CD1c-positive myeloid dendritic cell (primary cell): ENCODE results near the gene RNF213.

Experiments
- DNase-seq: peaks from one replicate; pipeline ENCODE4 v3.0.0-alpha.2; 2016; ENCODE audit errors: extremely low spot score

RNF213 gene

DNA sequence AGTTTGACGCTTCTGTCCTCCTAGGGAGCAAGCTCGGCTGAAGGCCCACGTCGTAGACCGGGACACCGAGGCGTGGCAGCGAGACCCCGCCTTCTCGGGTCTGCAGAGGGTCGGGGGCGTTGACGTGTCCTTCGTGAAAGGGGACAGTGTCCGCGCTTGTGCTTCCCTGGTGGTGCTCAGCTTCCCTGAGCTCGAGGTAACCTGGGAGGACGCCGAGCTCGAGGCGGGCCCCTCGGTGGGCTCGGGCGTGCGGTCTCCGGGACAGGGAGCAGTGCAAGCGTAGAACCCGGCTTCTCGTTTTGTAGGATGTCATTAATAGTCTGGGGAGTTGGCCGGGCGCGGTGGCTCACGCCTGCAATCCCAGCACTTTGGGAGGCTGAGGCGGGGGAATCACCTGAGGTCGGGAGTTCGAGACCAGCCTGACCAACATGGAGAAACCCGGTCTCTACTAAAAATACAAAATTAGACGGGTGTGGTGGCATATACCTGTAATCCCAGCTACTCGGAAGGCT is 155.0 kb downstream of the RNF213 start:
- DNase-seq = no peak

DNA sequence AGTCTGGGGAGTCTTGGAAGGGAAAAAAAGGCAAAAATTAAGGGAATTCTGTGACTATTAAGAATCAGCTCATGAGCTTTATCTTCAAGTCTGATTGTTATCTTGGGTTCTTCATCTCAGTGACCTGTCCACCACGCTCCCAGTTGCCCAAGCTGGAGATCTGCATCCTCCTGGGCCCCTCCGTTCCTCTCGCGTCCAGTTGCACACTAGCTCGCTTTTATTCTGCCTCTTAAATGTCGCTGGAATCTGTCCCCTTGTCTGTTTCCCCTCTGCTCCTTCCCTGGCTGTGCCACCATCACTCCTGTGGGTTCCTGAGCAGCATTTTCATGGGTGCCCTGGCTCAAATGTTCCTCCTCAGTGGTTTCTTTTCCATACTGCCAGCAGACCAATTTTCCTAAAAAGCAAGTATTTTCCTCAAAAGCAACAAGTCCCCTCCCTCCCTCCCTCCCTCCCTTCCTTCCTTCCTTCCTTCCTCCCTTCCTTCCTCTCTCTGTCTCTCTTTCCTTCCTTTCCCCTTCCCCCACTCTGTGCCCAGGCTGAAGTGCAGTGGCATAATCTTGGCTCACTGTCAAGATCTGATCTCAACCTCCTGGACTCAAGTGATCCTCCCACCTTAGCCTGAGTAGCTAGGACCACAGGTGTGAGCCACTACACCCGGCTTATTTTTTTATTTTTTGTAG is 155.7 kb downstream of the RNF213 start:
- no peak for DNase-seq

DNA sequence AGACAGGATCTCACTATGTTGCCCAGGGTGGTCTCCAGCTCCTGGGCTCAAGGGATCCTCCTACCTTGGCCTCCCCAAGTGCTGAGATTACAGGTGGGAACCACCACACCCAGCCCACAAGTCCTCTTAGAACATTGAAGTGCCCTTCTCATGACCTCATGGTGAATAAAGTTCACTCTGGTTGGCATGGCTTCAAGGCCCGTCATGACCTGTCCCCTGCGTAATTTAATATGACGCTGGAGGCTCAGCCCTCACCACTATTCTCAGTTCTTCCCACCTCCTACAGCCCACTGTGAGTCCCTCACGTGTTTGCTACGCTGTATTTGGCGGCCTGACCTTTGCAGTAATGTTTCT is 156.3 kb downstream of the RNF213 start:
- DNase-seq = no peak

DNA sequence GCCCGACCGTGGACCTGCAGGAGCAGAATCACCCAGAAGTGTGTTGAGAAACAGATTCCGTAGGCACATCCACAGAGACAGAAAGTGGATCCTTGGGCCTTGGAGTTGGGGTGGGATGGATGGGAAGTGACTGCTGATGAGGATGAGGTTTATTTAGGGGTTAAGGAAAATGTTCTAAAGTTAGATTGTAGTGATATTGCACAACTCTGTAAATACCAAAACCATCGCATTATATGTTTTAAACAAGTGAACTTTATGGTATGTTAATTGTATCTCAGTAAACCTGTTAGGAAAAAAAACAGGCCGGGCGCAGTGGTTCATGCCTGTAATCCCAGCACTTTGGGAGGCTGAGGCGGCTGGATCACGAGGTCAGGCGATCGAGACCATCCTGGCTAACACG is 157.9 kb downstream of the RNF213 start:
- DNase-seq = no peak

DNA sequence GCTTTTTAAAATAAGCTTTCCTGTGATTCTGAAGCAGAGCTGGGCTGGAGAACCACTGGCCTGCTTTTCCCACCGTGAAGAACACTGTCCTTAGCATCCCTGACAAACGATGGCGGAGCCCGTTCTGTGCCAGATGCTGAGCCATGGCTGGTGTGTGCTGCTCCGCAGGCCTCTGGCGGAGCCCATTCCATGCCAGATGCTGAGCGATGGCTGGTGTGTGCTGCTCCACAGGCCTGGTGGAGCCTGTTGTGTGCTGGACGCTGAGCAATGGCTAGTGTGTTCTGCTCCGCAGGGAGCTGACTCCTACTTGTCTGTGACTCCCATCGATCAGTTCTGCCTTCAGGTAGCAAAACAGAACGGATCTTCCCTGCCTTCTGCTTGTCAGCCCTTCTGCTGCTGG is 158.6 kb downstream of the RNF213 start:
- DNase-seq = no peak

DNA sequence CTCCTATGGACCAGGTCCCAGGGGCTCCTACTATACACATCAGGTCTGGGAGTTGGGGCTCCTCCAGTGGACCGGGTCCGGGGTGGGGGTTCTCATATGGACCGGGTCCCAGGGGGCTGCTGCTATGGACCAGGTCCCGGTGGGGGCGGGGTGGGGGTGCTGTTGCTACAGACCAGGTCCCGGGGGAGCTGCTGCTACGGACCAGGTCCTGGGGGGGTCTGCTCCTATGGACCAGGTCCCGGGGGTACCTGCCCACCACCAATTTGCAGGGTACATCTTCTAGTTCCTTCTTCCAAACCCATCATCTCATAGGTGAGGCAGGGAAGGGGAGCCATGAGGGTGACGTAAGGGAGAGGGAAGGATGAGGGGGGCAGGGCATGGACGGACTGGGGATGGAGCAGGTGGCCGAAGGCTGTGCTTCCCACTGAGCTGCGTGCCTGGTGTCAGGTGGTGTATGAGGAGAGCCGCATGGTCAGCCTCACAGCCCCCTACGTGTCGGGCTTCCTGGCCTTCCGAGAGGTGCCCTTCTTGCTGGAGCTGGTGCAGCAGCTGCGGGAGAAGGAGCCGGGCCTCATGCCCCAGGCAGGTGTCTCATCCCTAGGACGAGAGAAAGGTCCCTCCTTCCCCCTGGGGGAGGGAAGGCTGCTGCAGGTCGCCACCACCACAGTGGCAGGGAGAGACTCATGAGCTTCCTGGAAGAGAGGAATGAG is 160.9 kb downstream of the RNF213 start:
- DNase-seq = no peak

DNA sequence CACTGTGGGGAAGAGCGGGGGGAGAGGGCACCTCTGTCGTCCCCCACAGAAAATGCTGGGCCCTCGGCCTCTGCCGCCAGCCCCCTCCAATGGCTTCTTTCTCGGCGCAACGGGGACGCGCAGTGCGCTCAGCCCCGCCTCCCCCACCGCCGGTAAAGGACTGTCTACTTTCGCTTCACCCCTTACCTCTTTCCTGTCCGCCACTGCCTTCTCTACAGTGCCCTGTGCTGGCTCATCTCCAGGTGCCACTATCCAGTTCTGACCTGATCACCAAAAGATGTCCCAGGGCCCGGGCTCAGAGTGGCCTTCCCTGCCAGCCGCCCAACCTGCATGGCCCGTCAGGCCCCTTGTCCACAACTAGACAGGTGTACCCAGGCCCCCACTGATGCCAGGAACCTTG is 161.6 kb downstream of the RNF213 start:
- no peak for DNase-seq

DNA sequence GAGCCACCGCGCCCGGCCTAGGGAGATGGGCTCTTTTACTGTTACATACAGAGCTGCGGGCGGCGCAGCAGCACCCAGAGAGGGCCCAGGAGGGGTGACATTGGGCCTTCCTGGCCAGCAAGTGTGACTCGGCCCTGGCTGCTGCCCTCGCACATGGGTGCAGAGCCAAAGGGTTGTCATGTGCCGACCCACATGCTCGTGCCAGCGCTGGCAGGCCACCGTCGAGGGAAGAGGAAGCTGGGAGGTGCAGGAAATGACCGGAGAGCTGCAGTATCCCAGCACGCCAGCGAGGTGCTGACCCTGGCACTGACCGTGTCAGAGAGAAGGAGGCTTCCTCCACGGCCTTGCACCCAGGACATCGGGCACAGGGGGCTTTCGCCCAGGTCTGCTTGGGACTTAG is 162.3 kb downstream of the RNF213 start:
- peak; percentile 30 for DNase-seq

DNA sequence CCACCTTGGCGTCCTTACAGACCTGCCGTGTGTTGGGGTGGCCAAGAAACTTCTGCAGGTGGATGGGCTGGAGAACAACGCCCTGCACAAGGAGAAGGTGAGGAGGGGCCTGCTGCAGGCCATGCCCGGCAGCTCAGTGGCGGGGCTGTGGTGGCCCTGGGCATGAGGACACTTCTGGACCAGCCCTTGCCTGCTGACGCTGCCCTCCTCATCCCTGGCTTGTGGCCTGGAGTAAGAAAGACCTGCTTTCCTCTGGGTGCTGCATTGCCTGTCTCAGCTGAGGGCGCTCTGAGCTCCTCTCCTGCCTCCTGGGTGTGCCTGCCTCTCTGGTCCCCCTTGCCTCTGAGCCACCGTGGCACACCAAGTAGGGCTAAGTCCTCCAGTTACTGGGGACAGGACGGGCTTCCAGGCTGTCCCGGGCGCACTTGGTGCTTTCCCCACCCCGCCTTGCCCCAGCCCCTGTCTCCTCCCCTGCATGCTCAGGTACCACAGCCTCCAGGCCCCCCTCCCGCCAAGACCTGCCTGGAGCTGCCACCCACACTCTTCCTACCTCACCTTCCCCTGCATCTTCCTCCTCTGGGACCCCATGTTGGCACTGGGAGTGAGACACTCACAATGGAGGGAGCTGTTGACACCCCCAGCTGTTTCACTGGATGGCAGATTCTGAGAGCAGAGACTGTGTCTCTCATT is 163.0 kb downstream of the RNF213 start:
- no peak for DNase-seq

DNA sequence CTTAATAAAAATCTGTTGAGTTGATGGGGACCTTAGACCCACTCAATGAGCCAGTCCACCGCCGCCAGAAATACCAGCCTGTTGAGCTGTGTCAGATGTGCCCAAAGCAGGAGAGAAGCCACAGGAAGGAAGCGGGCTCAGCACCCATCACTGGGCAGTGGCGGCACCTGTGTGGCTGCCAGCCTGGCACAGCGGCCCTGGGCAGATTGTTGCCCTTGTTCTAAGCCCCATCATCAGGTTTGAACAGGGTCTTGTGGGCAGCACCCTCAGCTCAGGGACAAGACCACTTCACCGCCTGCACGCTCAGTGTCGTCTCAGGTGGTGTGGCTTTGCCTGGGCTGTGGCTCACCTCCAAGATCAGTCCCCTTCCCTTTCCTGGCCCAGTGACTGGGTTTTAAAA is 163.6 kb downstream of the RNF213 start:
- no peak for DNase-seq

DNA sequence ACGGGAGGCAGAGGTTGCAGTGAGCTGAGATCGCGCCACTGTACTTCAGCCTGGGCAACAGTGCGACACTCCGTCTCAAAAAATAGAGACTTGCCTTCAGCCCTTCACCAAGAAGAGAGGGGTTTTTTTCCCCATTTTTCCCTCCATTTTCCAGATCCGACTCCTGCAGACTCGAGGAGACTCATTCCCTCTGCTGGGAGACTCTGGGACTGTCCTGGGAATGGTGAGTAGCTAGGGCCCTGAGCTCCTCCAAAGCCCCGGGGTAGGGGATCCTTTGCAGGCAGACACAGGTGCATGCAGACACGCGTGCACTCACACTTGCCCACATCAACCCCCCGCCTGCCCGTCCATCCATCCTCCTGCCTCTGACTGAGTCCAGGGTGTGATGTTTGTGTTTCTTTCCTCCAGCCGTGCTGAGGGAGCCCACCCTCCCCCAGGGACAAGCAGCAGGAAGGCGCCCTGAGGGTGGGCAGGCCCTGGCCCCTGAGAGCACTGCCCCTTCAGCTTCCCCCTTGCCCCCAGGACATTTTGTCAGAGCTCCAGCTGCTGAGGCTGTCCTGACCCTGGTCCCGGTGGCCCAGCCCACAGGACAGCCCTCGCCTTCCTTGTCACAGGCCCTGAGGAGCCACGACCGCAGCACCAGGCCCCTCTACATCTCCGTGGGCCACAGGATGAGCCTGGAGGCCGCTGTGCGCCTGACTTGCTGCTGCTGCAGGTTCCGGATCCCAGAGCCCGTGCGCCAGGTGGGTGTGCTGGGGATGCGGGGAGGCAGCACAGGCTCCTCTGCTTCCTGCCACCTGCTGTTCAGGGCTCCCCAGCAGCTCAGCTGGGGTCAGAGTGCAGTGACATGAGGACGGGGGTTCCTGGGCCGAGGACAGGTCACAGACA is 164.5 kb downstream of the RNF213 start:
- no peak for DNase-seq

DNA sequence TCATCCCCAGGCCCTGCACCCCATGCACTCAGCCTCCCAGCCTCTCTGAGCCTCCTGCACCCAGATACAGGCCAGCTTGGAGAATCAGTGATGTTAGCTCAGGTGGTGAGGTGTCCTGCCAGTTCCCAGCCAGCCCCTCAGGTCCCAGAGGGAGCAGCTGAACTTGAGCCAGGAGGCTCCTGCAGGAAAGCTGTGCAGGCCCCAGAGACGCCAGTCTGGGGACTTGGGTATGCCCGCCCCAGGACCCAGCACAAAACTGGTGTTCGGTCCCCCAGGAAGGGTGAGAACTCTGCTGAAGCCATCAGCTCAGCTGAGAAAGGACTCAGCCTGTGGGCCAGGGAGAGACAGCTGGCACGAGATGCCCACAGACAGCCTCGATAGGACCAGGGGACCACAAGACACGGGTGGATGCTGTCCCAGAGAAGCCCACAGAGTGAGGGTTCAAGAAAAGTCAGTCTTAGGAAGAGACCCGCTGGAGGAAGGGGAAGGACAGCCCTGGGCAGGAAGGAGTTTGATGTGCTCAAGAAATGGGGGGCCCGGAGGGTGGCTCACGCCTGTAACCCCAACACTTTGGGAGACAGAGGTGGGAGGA is 165.3 kb downstream of the RNF213 start:
- no peak for DNase-seq

DNA sequence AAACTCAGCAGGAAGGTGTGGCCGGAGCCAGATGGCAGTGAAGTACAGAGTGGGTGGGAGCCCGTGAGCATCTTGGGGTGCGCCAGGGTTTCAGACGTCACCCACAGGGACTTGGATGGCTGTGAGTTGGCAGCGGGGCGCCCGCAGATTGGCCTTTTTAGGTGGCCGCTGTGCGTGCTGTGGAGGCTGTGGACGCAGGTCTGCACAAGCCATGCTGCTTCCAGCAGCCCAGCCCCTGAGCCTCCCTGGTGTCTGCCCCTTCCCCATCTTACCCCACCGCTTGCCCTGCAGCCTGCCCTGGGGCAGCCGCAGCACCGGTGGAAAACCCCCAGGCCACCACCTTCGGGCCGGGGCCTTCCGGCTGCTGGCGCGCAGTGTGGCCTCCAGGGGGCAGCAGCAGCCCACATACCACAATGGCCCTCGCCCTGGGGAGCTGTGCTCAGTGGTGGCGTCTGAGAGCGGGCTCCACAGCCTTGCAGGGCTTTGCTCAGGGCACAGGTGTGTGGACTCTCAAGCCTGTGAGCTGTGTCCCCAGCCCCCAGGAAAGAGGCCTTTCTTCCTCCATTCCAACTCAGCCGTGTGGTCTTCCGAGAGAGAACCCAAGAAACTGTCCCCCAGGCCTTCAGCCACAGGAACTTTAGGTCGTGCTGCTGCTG is 166.1 kb downstream of the RNF213 start:
- DNase-seq = peak; percentile 82

DNA sequence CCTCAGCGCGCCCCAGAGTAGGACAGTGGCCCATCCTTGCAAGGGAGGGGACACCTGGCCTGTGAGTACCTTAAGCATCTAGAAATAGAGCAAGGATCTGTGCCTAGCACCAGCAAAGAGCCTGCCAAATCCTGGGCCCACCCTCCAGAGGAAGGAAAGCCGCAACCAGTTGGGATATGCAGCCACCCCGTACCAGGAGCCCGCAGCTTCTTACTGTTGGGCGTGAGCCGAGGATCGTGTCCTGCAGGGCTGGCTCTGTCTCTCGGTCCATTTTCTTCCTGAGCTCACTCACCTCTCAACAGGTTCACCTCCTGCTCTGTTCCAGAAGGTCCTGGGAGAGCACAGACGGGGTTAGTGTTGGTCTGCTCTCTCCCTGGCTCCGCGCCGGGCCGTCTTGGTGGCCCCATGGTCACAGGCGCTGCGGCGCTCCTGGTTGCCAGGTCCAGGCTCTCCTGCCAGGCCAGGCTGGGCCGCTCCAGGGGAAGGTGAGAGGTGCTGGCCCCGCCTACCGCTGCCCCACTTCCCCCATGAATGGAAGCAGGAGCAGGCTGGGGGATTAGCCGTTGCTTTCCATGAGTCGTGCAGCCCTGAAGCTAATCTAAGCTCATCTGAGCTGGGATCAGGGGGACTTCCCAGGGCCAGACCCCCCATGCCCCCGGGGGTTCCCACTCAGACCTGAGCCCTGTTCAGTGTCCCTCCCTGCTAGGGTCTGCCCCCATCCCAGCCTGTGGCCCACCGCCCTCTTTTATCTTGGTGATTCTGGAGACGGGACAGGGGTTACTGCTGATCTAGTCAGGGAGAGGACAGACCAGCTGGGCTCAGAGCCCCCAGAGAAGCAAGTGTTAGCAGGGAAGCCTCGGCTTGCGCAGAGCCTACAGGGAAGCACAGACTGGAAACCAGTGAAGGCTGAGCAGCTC is 167.0 kb downstream of the RNF213 start:
- DNase-seq = no peak

DNA sequence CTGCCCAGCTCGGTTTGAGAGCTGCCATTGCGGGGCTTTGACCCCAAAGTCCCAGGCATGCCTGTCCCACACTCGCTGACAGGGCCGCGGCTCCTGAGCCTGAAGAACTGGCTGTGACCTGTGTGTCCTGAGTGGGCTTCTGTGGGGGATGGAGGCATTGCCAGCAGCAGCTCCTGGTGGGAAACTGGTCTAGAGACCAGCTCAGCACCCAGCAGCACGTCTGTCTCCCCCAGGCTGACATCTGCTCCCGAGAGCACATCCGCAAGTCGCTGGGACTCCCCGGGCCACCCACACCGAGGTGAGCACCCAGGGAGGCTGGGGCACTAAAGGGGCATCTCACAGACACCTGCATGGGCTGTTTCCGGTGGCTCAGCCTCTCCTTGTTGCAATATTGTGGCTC is 167.7 kb downstream of the RNF213 start:
- no peak for DNase-seq

DNA sequence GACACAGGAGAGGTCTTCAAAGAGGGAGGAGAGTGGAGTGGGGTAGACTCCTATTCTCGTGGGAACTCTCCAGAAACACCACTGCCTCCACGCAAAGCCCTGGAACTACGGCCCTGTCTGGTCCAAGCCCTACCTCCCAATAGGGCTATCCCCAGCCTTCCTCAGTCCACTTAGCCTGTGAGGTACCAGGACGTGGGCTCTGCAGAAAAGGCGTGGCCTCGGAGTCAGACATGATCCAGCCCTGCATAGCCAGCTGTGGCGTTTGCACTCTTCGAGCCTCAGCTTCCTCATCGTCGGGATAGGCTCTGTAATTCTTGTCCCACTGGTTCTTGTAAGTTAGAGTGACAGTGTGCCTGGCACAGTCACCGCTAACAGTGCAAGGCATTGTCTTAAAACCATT is 168.1 kb downstream of the RNF213 start:
- DNase-seq = no peak

DNA sequence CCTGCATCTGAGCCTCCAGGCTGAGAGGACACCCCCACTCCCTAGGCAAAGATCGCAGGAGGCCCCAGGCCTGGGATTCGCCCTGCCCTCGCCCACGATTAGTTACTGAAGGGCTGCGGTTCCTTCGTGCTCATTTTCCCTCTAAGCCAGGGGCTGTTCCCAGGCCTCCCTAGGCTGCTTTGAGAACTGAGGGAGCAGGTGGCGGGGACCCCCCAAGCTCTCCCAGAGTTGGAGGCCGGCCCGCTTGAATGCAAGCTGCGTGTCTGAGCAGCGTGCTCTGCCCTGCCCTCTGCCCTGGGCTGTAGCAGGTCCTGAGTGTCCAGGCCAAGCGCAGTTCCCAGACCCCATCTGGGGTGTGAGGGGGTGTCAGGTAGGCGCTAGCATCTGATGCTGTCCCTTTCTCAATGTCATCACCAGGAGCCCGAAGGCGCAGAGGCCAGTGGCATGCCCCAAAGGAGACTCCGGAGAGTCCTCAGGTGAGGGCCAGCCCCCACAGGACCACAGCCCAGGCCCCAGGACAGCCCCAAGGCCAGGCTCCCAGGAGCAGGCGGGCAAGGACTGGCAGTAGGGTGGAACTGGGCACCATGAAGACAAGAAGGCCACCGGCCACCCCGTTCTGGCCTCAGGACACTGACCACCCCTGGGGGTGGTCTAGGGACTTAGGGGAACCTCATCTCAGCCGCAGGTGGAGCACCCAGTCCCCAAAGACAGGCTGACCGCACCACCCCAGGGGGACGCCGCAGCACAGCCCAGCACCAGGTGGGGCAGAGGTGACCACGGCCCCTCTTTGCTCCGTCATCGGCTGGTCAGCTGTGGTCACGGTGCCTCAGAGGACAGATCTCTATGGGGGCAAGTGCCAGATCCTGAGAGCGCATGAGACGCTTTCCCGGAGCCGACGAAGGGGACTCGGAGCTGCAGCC is 169.0 kb downstream of the RNF213 start:
- DNase-seq = no peak

DNA sequence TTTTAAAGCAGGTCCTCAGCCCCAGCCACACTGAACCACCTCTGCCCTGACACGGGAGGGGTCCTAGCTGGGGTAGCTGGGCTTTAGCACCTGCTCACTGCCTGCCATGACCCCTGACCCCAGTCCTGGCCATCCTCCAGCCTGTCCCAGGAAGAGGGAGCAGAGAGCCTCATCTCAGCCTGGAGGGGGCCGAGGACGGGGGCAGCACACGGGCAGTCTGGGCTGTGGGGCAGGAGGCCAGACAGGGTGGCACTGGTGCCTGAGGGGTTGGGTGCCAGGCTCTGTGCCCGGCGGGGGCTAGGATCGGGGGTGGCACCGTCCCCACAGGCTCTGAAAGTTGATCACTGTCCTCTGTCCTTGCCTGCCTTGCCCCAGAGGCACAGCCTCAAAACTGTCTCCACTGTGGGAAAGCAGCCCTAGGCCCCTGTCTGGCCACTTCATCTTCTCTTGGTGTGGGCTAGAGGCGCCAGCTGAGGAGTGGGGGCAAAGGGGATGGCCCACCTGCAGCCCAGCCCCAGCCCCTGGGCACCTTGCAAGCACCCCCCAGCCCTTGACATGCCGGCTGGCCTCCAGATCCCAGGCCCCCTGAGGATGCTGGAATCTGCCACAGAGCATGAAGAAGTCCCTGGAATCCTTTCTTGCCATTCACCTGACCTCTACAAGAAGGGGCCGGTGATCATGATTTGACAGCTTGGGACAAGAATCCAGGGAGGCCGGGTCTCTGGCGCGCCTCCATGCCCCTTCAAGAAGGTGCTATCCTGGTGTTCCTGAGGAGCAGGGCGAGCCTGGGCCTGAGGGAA is 170.0 kb downstream of the RNF213 start:
- DNase-seq = no peak
